ENCODE data around the gene PCMT1. TPM values are rescaled to one million over a fixed set of nuclear protein-coding genes. Genes with fewer than 3 reads are reported as not detected.
A peak's percentile ranks its signal among the peaks of the same experiment; 100 is the strongest.

Gene PCMT1
- total and polyA plus RNA-seq, 10 of the 15 experiments (the other 5 are each of a cell fraction or from before 2014, with no cell fraction given), result 48.5 to 126 (median 81.2) TPM

DNA sequence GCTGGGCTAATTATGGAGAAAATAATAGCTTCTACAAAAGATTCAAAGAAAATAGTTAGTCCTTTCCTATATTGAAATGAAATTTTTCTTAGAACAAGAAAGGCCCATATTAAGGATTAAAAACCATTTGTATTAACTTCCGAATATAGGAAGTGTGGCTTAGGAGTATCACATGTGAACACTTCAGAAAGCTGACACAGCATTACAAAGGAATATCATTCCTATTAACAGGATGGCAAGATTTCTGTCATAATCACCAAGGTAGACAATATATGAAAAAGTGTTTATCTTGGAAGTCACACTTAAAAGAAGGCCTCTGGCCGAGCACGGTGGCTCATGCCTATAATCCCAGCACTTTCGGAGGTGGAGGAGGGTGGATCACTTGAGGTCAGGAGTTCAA, 26.3 kb upstream of the PCMT1 start:
- H3K36me3 ChIP-seq (ENCODE audit: control insufficient read depth in 2 of 2, insufficient read depth in 2 of 2, low read length in 1 of 2), result peaks cover 0 to 3% of the 10 kb centered on the region in 2 experiments; a peak in 1 of 4 replicates

GRCh38 chr6:149723771-149724417, 25.6 kb upstream of the PCMT1 start:
- no peak for DNase-seq (ENCODE audit: low read depth, low spot score)
- Histone ChIP-seq H3K9ac (ENCODE audit: control insufficient read depth, insufficient read depth, low read length) (no peak overlapping the region), H3K4me2 (ENCODE audit: control insufficient read depth, insufficient read depth) (no peak overlapping the region), H3K4me3 (no peak overlapping the region), H3K27me3 (replicated peaks in 1 of 2; ENCODE audit: control insufficient read depth in 2 of 2, insufficient read depth in 2 of 2, low read length in 1 of 2) (no peaks in the 10 kb centered on the region), H3K36me3 (ENCODE audit: control insufficient read depth in 2 of 2, insufficient read depth in 2 of 2, low read length in 1 of 2) (peaks cover 3% of the 10 kb centered on the region in 2 experiments; a peak in 2 of 4 replicates), H3K27ac (ENCODE audit: control insufficient read depth, insufficient read depth) (no peak overlapping the region), H4K20me1 (ENCODE audit: control insufficient read depth, insufficient read depth) (no peaks in the 10 kb centered on the region), H2AFZ (ENCODE audit: control insufficient read depth, low read depth, low read length) (no peak overlapping the region), H3K79me2 (ENCODE audit: control insufficient read depth, insufficient read depth, low read length) (no peaks in the 10 kb centered on the region), H3K9me3 (replicated peaks; ENCODE audit: control insufficient read depth, insufficient read depth, low read length) (no peaks in the 10 kb centered on the region), H3K4me1 (ENCODE audit: control insufficient read depth, insufficient read depth, low read length) (no peaks in the 10 kb centered on the region)
- no TSS peak for BruUV-seq (replicated peaks)
- ChIA-PET POLR2A (no interaction called here), CTCF (interaction anchor here (0.6 to 4.1 kb wide), 14 partner anchors 10 to 491 kb away, joined by 3 to 17 read pairs (median 4); partner anchors contain the start of gene NUP43), SMC1A (ENCODE audit: uncharacterized antibody, unreplicated experiment) (no interaction called here), RAD21 (ENCODE audit: unreplicated experiment) (interaction anchor here (1.0 kb wide), 1 partner anchor 101 kb away, joined by 4 read pairs; no protein-coding TSS in a partner anchor)
- in situ Hi-C loops (cut with MboI), result no loop called here
- 95% methylated on average over 10 of the region's 10 CpGs for WGBS (ENCODE audit: insufficient coverage, insufficient replicate concordance, low lambda C conversion rate, missing lambda C conversion rate)
- intact Hi-C loops (cut with micrococcal nuclease; ENCODE audit: unreplicated experiment), result loop anchor here (5.0 to 10.0 kb wide), 4 partner anchors 108 to 291 kb away; partner anchors contain the start of gene LRP11
- peak; percentile 91 for ATAC-seq
- FAIRE-seq, result peak; percentile 75
- TF ChIP-seq ZBED1 (IDR thresholded peaks at IDR 0.05; ENCODE audit: borderline replicate concordance) (no peak), KDM1A (IDR thresholded peaks at IDR 0.05; ENCODE audit: borderline replicate concordance) (no peak), HDAC6 (IDR thresholded peaks at IDR 0.05; ENCODE audit: unreplicated experiment) (no peak), BACH1 (IDR thresholded peaks at IDR 0.05; ENCODE audit: borderline replicate concordance) (no peak), MEF2A (IDR thresholded peaks at IDR 0.05; ENCODE audit: insufficient read depth, low read depth, low read length) (no peak), NFIC (IDR thresholded peaks at IDR 0.05; ENCODE audit: low read depth, low read length) (no peak), CBX3 (IDR thresholded peaks at IDR 0.05; ENCODE audit: borderline replicate concordance, low read depth) (no peak), ZBTB33 (IDR thresholded peaks at IDR 0.05) (peak; percentile 82; the same call in 1 of the 2 replicates), SRF (IDR thresholded peaks at IDR 0.05; ENCODE audit: low read depth in 2 of 2, low read length in 2 of 2) (no peak), SIX5 (IDR thresholded peaks at IDR 0.05; ENCODE audit: low read depth, low read length, severe bottlenecking) (no peak)
- TF ChIP-seq, protein P1, sequence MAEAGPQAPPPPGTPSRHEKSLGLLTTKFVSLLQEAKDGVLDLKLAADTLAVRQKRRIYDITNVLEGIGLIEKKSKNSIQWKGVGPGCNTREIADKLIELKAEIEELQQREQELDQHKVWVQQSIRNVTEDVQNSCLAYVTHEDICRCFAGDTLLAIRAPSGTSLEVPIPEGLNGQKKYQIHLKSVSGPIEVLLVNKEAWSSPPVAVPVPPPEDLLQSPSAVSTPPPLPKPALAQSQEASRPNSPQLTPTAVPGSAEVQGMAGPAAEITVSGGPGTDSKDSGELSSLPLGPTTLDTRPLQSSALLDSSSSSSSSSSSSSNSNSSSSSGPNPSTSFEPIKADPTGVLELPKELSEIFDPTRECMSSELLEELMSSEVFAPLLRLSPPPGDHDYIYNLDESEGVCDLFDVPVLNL (IDR thresholded peaks at IDR 0.05; ENCODE audit: low read depth, low read length), result no peak

More for the DNA sequence above, 26.3 kb upstream of the PCMT1 start:
- ATAC-seq (no peak), DNase-seq (ENCODE audit: low read depth, low spot score) (no peak), FAIRE-seq (no peak)
- H3K27me3 ChIP-seq (replicated peaks in 1 of 2; ENCODE audit: control insufficient read depth in 2 of 2, insufficient read depth in 2 of 2, low read length in 1 of 2), result no peaks in the 10 kb centered on the region
- WGBS (ENCODE audit: insufficient coverage, insufficient replicate concordance, low lambda C conversion rate, missing lambda C conversion rate), result 99% methylated on average over 4 of the region's 4 CpGs
- no peak overlapping the region for H3K4me3 ChIP-seq
- no peak overlapping the region for H3K4me2 ChIP-seq (ENCODE audit: control insufficient read depth, insufficient read depth)
- no peaks in the 10 kb centered on the region for H3K4me1 ChIP-seq (ENCODE audit: control insufficient read depth, insufficient read depth, low read length)
- H3K27ac ChIP-seq (ENCODE audit: control insufficient read depth, insufficient read depth), result no peak overlapping the region
- no peaks in the 10 kb centered on the region for H4K20me1 ChIP-seq (ENCODE audit: control insufficient read depth, insufficient read depth)
- no TSS peak for BruUV-seq (replicated peaks)
- no peaks in the 10 kb centered on the region for H3K9me3 ChIP-seq (replicated peaks; ENCODE audit: control insufficient read depth, insufficient read depth, low read length)
- intact Hi-C loops (cut with micrococcal nuclease; ENCODE audit: unreplicated experiment), result loop anchor here (5.0 to 10.0 kb wide), 4 partner anchors 109 to 292 kb away; partner anchors contain the start of gene LRP11
- ChIA-PET POLR2A (no interaction called here), CTCF (interaction anchor here (0.7 to 4.1 kb wide), 10 partner anchors 19 to 491 kb away, joined by 3 to 17 read pairs (median 4); partner anchors contain the start of gene NUP43), SMC1A (ENCODE audit: uncharacterized antibody, unreplicated experiment) (interaction anchor here (1.0 kb wide), 1 partner anchor 153 kb away, joined by 3 read pairs; no protein-coding TSS in a partner anchor), RAD21 (ENCODE audit: unreplicated experiment) (interaction anchor here (1.0 kb wide), 1 partner anchor 102 kb away, joined by 4 read pairs; no protein-coding TSS in a partner anchor)
- TF ChIP-seq POLR2AphosphoS2 (IDR thresholded peaks at IDR 0.05; ENCODE audit: low read depth, low read length), result no peak
- no peak for TF ChIP-seq ATF7 (IDR thresholded peaks at IDR 0.05; ENCODE audit: low read depth)
- no peak for TF ChIP-seq SREBF1 (IDR thresholded peaks at IDR 0.05; ENCODE audit: low read length)
- no peak for TF ChIP-seq ZNF207 (IDR thresholded peaks at IDR 0.05; ENCODE audit: borderline replicate concordance)
- no peak for TF ChIP-seq SMARCA5 (IDR thresholded peaks at IDR 0.05)
- no peak for TF ChIP-seq RBBP5 (conservative IDR thresholded peaks at IDR 0.05)
- no peak for TF ChIP-seq RCOR1 (conservative IDR thresholded peaks at IDR 0.05; ENCODE audit: low read depth, low read length)
- TF ChIP-seq TCF7 (IDR thresholded peaks at IDR 0.05; ENCODE audit: borderline replicate concordance), result no peak
- TF ChIP-seq SMAD1 (IDR thresholded peaks at IDR 0.05; ENCODE audit: low read depth, partially characterized antibody), result no peak
- no peak overlapping the region for H3K9ac ChIP-seq (ENCODE audit: control insufficient read depth, insufficient read depth, low read length)
- H3K79me2 ChIP-seq (ENCODE audit: control insufficient read depth, insufficient read depth, low read length), result peaks cover 2% of the 10 kb centered on the region
- H2AFZ ChIP-seq (ENCODE audit: control insufficient read depth, low read depth, low read length), result no peak overlapping the region
- in situ Hi-C loops (cut with MboI), result no loop called here
